CD4-positive, alpha-beta memory T cell (primary cell): ENCODE data around the gene BTRC. TPM values are rescaled to one million over a fixed set of nuclear protein-coding genes. Genes with fewer than 3 reads are reported as not detected.

Experiments used
- CTCF ChIA-PET: fragments of 350-600 bp; sonication (Branson Sonifier 250); formaldehyde crosslinking; loops from one replicate; lab custom pipeline; 2021; ENCODE audit warnings: inconsistent platforms; ENCODE audit not compliant: partially characterized antibody; lab: Charles Lee
- POLR2A ChIA-PET: fragments of 350-600 bp; sonication (Branson Sonifier 250); formaldehyde crosslinking; loops from one replicate; lab custom pipeline; 2021; ENCODE audit not compliant: partially characterized antibody; lab: Charles Lee
- DNase-seq, 5 donors: peaks; one replicate each; pipeline versions ENCODE4 v3.0.0 to v3.0.0-alpha.2; 2020 to 2022; ENCODE audit warnings: mixed read lengths in 1 of 5
- H3K27ac ChIP-seq: one replicate; pipeline ENCODE4 v1.7.0; 2013; ENCODE audit warnings: low read depth, low read length
- H3K27me3 ChIP-seq: 2 replicates; pipeline ENCODE4 v1.7.0; 2013; ENCODE audit warnings: mild to moderate bottlenecking, low read length, moderate library complexity; ENCODE audit not compliant: insufficient read depth
- H3K36me3 ChIP-seq: 2 replicates; pipeline ENCODE4 v1.7.0; 2013; ENCODE audit warnings: mild to moderate bottlenecking, low read length, moderate library complexity; ENCODE audit not compliant: insufficient read depth
- H3K4me1 ChIP-seq: 2 replicates; pipeline ENCODE4 v1.7.0; 2013; ENCODE audit warnings: mild to moderate bottlenecking, low read length, moderate library complexity; ENCODE audit not compliant: insufficient read depth
- H3K4me3 ChIP-seq, 2 donors: one replicate each; pipeline ENCODE4 v1.7.0; 2013; ENCODE audit warnings: low read length in 2 of 2, mild to moderate bottlenecking in 1 of 2
- H3K9me3 ChIP-seq, 2 donors: one replicate each; pipeline ENCODE4 v1.7.0; 2013; ENCODE audit warnings: low read length in 2 of 2, control low read depth in 1 of 2; ENCODE audit not compliant: control insufficient read depth in 1 of 2
- H3K27ac Mint-ChIP-seq, 7 donors: one replicate each; pipeline ENCODE4 v1.8.0; 2020 to 2021; ENCODE audit warnings: mixed read lengths in 7 of 7, mild to moderate bottlenecking in 6 of 7, inconsistent platforms in 3 of 7, moderate library complexity in 3 of 7
- H3K27me3 Mint-ChIP-seq, 2 donors: one replicate each; pipeline ENCODE4 v1.8.0; 2020 to 2021; ENCODE audit warnings: mixed read lengths in 2 of 2
- H3K36me3 Mint-ChIP-seq, 2 donors: one replicate each; pipeline ENCODE4 v1.8.0; 2020 to 2021; ENCODE audit warnings: mixed read lengths in 2 of 2, inconsistent platforms in 1 of 2, mild to moderate bottlenecking in 1 of 2
- H3K4me1 Mint-ChIP-seq, 4 donors: one replicate each; pipeline ENCODE4 v1.8.0; 2020 to 2021; ENCODE audit warnings: mixed read lengths in 4 of 4, mild to moderate bottlenecking in 1 of 4
- H3K4me3 Mint-ChIP-seq, 8 donors: one replicate each; pipeline ENCODE4 v1.8.0; 2020 to 2021; ENCODE audit warnings: mixed read lengths in 8 of 8, mild to moderate bottlenecking in 7 of 8, moderate library complexity in 6 of 8, inconsistent platforms in 3 of 8
- H3K9me3 Mint-ChIP-seq, 8 donors: one replicate each; pipeline ENCODE4 v1.8.0; 2020 to 2021; ENCODE audit warnings: mixed read lengths in 8 of 8, mild to moderate bottlenecking in 5 of 8, inconsistent platforms in 3 of 8, moderate library complexity in 1 of 8
- intact Hi-C: fragments of 100-400 bp; cut with micrococcal nuclease; formaldehyde crosslinking; loops from one replicate; pipeline ENCODE4 v1.15.1; 2023
- polyA plus RNA-seq, 2 donors: library from polyadenylated mRNA; unstranded; fragments of 300-500 nt; fragmentation: Illumina TruSeq; gene quantifications; one replicate each; pipeline ENCODE4 v1.2.3, GENCODE V29; 2021
- total RNA-seq, 2 experiments: library from RNA; stranded (reverse); gene quantifications; one replicate each; pipeline ENCODE4 v1.2.3, GENCODE V29; 2021

BTRC gene
- total and polyA plus RNA-seq, 4 experiments from 2014 or later = 6.7 to 21.3 (median 16.0) TPM

GRCh38 chr10:101552442-101552841, 198.5 kb downstream of the BTRC start:
- Histone ChIP-seq H3K27ac (no peak overlapping the region), H3K9me3 (no peaks in the 10 kb centered on the region), H3K36me3 (peaks cover 12% of the 10 kb centered on the region), H3K4me3 (no peak overlapping the region), H3K27me3 (no peaks in the 10 kb centered on the region), H3K4me1 (peaks cover 2% of the 10 kb centered on the region)
- ChIA-PET CTCF (interaction anchor here (1.4 to 1.8 kb wide), 2 partner anchors 15 to 18 kb away, joined by 3 to 6 read pairs; no protein-coding TSS in a partner anchor), POLR2A (no interaction called here)
- Mint-ChIP-seq H3K9me3 (no peaks in the 10 kb centered on the region), H3K4me3 (no peak overlapping the region), H3K27ac (peak overlapping the region in 2 of 7 donors; percentile 8 to 66), H3K4me1 (peaks cover 0 to 7% (median 3%) of the 10 kb centered on the region in 4 donors), H3K36me3 (peaks cover 41 to 44% of the 10 kb centered on the region in 2 donors), H3K27me3 (no peaks in the 10 kb centered on the region)
- intact Hi-C loops = no loop called here
- DNase-seq = no peak

GRCh38 chr10:101557541-101557940, 203.6 kb downstream of the BTRC start:
- CTCF ChIA-PET = interaction anchor here (1.5 to 2.2 kb wide), 2 partner anchors 13 to 343 kb away, joined by 4 to 7 read pairs; no protein-coding TSS in a partner anchor
- intact Hi-C loops = no loop called here
- Mint-ChIP-seq H3K36me3 (peaks cover 21 to 25% of the 10 kb centered on the region in 2 donors), H3K4me1 (peaks cover 14 to 30% (median 20%) of the 10 kb centered on the region in 4 donors), H3K4me3 (peak overlapping the region in 3 of 8 donors; percentile 30 to 66 (median 48)), H3K9me3 (peaks cover 0 to 3% (median 0%) of the 10 kb centered on the region in 8 donors), H3K27ac (peak overlapping the region in 5 of 7 donors; percentile 52 to 92 (median 60)), H3K27me3 (peaks cover 3 to 6% of the 10 kb centered on the region in 2 donors)
- Histone ChIP-seq H3K4me3 (no peak overlapping the region), H3K9me3 (no peaks in the 10 kb centered on the region), H3K27me3 (no peaks in the 10 kb centered on the region), H3K36me3 (no peaks in the 10 kb centered on the region), H3K4me1 (peaks cover 19% of the 10 kb centered on the region), H3K27ac (no peak overlapping the region)
- no peak for DNase-seq
- POLR2A ChIA-PET = no interaction called here

- ChIA-PET POLR2A (interaction anchor here (0.6 kb wide), 1 partner anchor 406 kb away, joined by 3 read pairs; no protein-coding TSS in a partner anchor), CTCF (interaction anchor here (1.5 to 2.2 kb wide), 2 partner anchors 12 to 344 kb away, joined by 4 to 7 read pairs; no protein-coding TSS in a partner anchor)
- H3K9me3 Mint-ChIP-seq = peaks cover 0 to 3% (median 0%) of the 10 kb centered on the region in 8 donors
- H3K4me3 Mint-ChIP-seq = peak overlapping the region in 6 of 8 donors; percentile 7 to 66 (median 36)
- H3K36me3 ChIP-seq = no peaks in the 10 kb centered on the region
- peaks cover 19% of the 10 kb centered on the region for H3K4me1 ChIP-seq
- H3K9me3 ChIP-seq = no peaks in the 10 kb centered on the region
- intact Hi-C loops = no loop called here
- peaks cover 4 to 9% of the 10 kb centered on the region in 2 donors for H3K27me3 Mint-ChIP-seq
- H3K27ac ChIP-seq = no peak overlapping the region
- H3K27me3 ChIP-seq = no peaks in the 10 kb centered on the region
- DNase-seq = no peak
- no peak overlapping the region for H3K4me3 ChIP-seq
- H3K4me1 Mint-ChIP-seq = peaks cover 14 to 30% (median 20%) of the 10 kb centered on the region in 4 donors
- peak overlapping the region in 4 of 7 donors; percentile 23 to 92 (median 68) for H3K27ac Mint-ChIP-seq
- peaks cover 14 to 18% of the 10 kb centered on the region in 2 donors for H3K36me3 Mint-ChIP-seq
Measured at GRCh38 chr10:101558204-101558603, 204.2 kb downstream of the BTRC start.

- H3K27ac ChIP-seq = no peak overlapping the region
- CTCF ChIA-PET = interaction anchor here (1.5 to 2.2 kb wide), 2 partner anchors 11 to 345 kb away, joined by 4 to 7 read pairs; no protein-coding TSS in a partner anchor
- Mint-ChIP-seq H3K4me1 (peaks cover 14 to 30% (median 20%) of the 10 kb centered on the region in 4 donors), H3K4me3 (peak overlapping the region in 3 of 8 donors; percentile 17 to 44 (median 20)), H3K9me3 (peaks cover 0 to 3% (median 0%) of the 10 kb centered on the region in 8 donors), H3K27me3 (peaks cover 6 to 15% of the 10 kb centered on the region in 2 donors), H3K27ac (peak overlapping the region in 3 of 7 donors; percentile 15 to 68 (median 31)), H3K36me3 (peaks cover 7 to 11% of the 10 kb centered on the region in 2 donors)
- no peak overlapping the region for H3K4me3 ChIP-seq
- DNase-seq = no peak
- POLR2A ChIA-PET = interaction anchor here (0.6 kb wide), 1 partner anchor 405 kb away, joined by 3 read pairs; no protein-coding TSS in a partner anchor
- peaks cover 19% of the 10 kb centered on the region for H3K4me1 ChIP-seq
- H3K27me3 ChIP-seq = no peaks in the 10 kb centered on the region
- no peaks in the 10 kb centered on the region for H3K36me3 ChIP-seq
- intact Hi-C loops = no loop called here
- no peaks in the 10 kb centered on the region for H3K9me3 ChIP-seq
Measured at GRCh38 chr10:101558671-101559595, 205.0 kb downstream of the BTRC start.

- H3K4me3 Mint-ChIP-seq = peak overlapping the region in 1 of 8 donors; percentile 51
- H3K9me3 Mint-ChIP-seq = peaks cover 0 to 3% (median 0%) of the 10 kb centered on the region in 8 donors
- no peaks in the 10 kb centered on the region for H3K9me3 ChIP-seq
- H3K27ac ChIP-seq = no peak overlapping the region
- H3K4me3 ChIP-seq = no peak overlapping the region
- peaks cover 14 to 30% (median 20%) of the 10 kb centered on the region in 4 donors for H3K4me1 Mint-ChIP-seq
- no peaks in the 10 kb centered on the region for H3K27me3 ChIP-seq
- H3K4me1 ChIP-seq = peaks cover 19% of the 10 kb centered on the region
- peaks cover 0 to 6% of the 10 kb centered on the region in 2 donors for H3K36me3 Mint-ChIP-seq
- no peak for DNase-seq
- ChIA-PET POLR2A (no interaction called here), CTCF (no interaction called here)
- peaks cover 7 to 18% of the 10 kb centered on the region in 2 donors for H3K27me3 Mint-ChIP-seq
- intact Hi-C loops = no loop called here
- H3K36me3 ChIP-seq = no peaks in the 10 kb centered on the region
- H3K27ac Mint-ChIP-seq = peak overlapping the region in 4 of 7 donors; percentile 2 to 65 (median 28)
Measured at GRCh38 chr10:101559596-101560297, 205.8 kb downstream of the BTRC start.

GRCh38 chr10:101560298-101561067, 206.5 kb downstream of the BTRC start:
- no peak for DNase-seq
- CTCF ChIA-PET = interaction anchor here (2.6 kb wide), 1 partner anchor 11 kb away, joined by 9 read pairs; no protein-coding TSS in a partner anchor
- Histone ChIP-seq H3K4me3 (no peak overlapping the region), H3K27ac (no peak overlapping the region), H3K9me3 (no peaks in the 10 kb centered on the region), H3K27me3 (no peaks in the 10 kb centered on the region), H3K4me1 (peaks cover 19% of the 10 kb centered on the region), H3K36me3 (no peaks in the 10 kb centered on the region)
- intact Hi-C loops = no loop called here
- Mint-ChIP-seq H3K4me1 (peaks cover 14 to 30% (median 20%) of the 10 kb centered on the region in 4 donors), H3K27ac (peak overlapping the region in 2 of 7 donors; percentile 59 to 62), H3K9me3 (peaks cover 0 to 5% (median 0%) of the 10 kb centered on the region in 8 donors), H3K27me3 (peaks cover 12 to 24% of the 10 kb centered on the region in 2 donors), H3K36me3 (no peaks in the 10 kb centered on the region), H3K4me3 (no peak overlapping the region)
- POLR2A ChIA-PET = no interaction called here
